NCI-H2029 treated with DMSO at 0.1 percent for 48 hours (cell line): ENCODE data around the gene OVCH1.
A peak's percentile ranks its signal among the peaks of the same experiment; 100 is the strongest.
"Not testable (repeated sequence)": the region's sequence is repeated elsewhere in the genome, so short reads cannot be mapped to it uniquely, and the experiment has no call there.

Source experiments
- DNase-seq: peaks from one replicate; lab custom pipeline; 2025; lab: John Stamatoyannopoulos, UW

The OVCH1 gene

GRCh38 chr12:29403991-29404390, 93.5 kb downstream of the OVCH1 start:
- no peak for DNase-seq

GRCh38 chr12:29402437-29402836, 95.0 kb downstream of the OVCH1 start:
- DNase-seq: no peak

GRCh38 chr12:29398495-29398894, 99.0 kb downstream of the OVCH1 start:
- DNase-seq: no peak

GRCh38 chr12:29396774-29397173, 100.7 kb downstream of the OVCH1 start:
- DNase-seq: no peak

- no peak for DNase-seq
These were observed 102.1 kb downstream of the OVCH1 start for GRCh38 chr12:29395356-29395755.

- DNase-seq: not testable (repeated sequence)
These were observed 107.1 kb downstream of the OVCH1 start for GRCh38 chr12:29390419-29390818.

GRCh38 chr12:29389295-29389919, 108.1 kb downstream of the OVCH1 start:
- no peak for DNase-seq

GRCh38 chr12:29386084-29386680, 111.3 kb downstream of the OVCH1 start:
- DNase-seq: not testable (repeated sequence)

- DNase-seq: not testable (repeated sequence)
These were observed 112.3 kb downstream of the OVCH1 start for GRCh38 chr12:29385194-29385593.

GRCh38 chr12:29382251-29382650, 115.2 kb downstream of the OVCH1 start:
- no peak for DNase-seq

- DNase-seq: peak; percentile 99
These were observed 116.7 kb downstream of the OVCH1 start, which contains the start of gene ERGIC2 for GRCh38 chr12:29380536-29381523. ERGIC2 (minus strand) TSS chr12:29381172; CDS start chr12:29371633, 9,539 bp downstream.
